Activated CD4-positive, alpha-beta memory T cell treated with anti-CD3 and anti-CD28 coated beads, Interleukin-2, amount 10 ng/mL, durations not matched to agents 7 days and 5 days (primary cell): ENCODE measurements around the gene IL4R. TPM values are rescaled to one million over a fixed set of nuclear protein-coding genes. Genes with fewer than 3 reads are reported as not detected.
"Not testable (repeated sequence)": the region's sequence is repeated elsewhere in the genome, so short reads cannot be mapped to it uniquely, and the experiment has no call there.

Source experiments
- CTCF ChIA-PET: fragments of 350-600 bp; sonication (Branson Sonifier 250); formaldehyde crosslinking; loops from one replicate; lab custom pipeline; 2021; ENCODE audit warnings: antibody characterized with exemption, inconsistent platforms; lab: Charles Lee
- POLR2A ChIA-PET: fragments of 350-600 bp; sonication (Branson Sonifier 250); formaldehyde crosslinking; loops from one replicate; lab custom pipeline; 2021; ENCODE audit warnings: antibody characterized with exemption; lab: Charles Lee
- DNase-seq: peaks from one replicate; pipeline ENCODE4 v3.0.0-alpha.2; 2020
- H3K27ac Mint-ChIP-seq: one replicate; pipeline ENCODE4 v1.8.0; 2021; ENCODE audit warnings: mild to moderate bottlenecking, mixed read lengths
- H3K27me3 Mint-ChIP-seq: one replicate; pipeline ENCODE4 v1.8.0; 2021; ENCODE audit warnings: mixed read lengths
- H3K36me3 Mint-ChIP-seq: one replicate; pipeline ENCODE4 v1.8.0; 2021; ENCODE audit warnings: low read depth, mixed read lengths
- H3K4me1 Mint-ChIP-seq: one replicate; pipeline ENCODE4 v1.8.0; 2021; ENCODE audit warnings: mixed read lengths
- H3K4me3 Mint-ChIP-seq: one replicate; pipeline ENCODE4 v1.8.0; 2021; ENCODE audit warnings: mild to moderate bottlenecking, mixed read lengths
- H3K9me3 Mint-ChIP-seq: one replicate; pipeline ENCODE4 v1.8.0; 2021; ENCODE audit warnings: mixed read lengths
- total RNA-seq, 2 experiments: library from RNA; stranded (reverse); gene quantifications; one replicate each; pipeline ENCODE4 v1.2.3, GENCODE V29; 2021

IL4R gene
- total RNA-seq = 100 to 1,000 TPM; 257 to 268 TPM

- Mint-ChIP-seq H3K4me1 (peaks cover 45% of the 10 kb centered on the region), H3K27me3 (peaks cover 8% of the 10 kb centered on the region), H3K27ac (peak within 1 kb of the TSS; percentile 98), H3K36me3 (peaks cover 45% of the 10 kb centered on the region), H3K9me3 (peaks cover 2% of the 10 kb centered on the region), H3K4me3 (peak within 1 kb of the TSS; percentile 97)
- CTCF ChIA-PET = interaction anchor here (0.6 to 1.2 kb wide), 2 partner anchors 10 to 841 kb away, joined by 3 to 4 read pairs; no protein-coding TSS in a partner anchor
- POLR2A ChIA-PET = interaction anchor here (0.8 to 10.1 kb wide), 8 partner anchors 16 to 109 kb away, joined by 3 to 448 read pairs (median 6); no protein-coding TSS in a partner anchor
- DNase-seq = peak; percentile 69
Measured at GRCh38 chr16:27313422-27314160, at the start of gene IL4R. IL4R (plus strand) TSS chr16:27313974; CDS start chr16:27340204, 26,230 bp downstream.

- POLR2A ChIA-PET = interaction anchor here (1.2 to 1.6 kb wide), 2 partner anchors 25 to 29 kb away, joined by 3 to 4 read pairs; no protein-coding TSS in a partner anchor
- peaks cover 52% of the 10 kb centered on the region for H3K4me1 Mint-ChIP-seq
- H3K27ac Mint-ChIP-seq = no peak overlapping the region
- peaks cover 53% of the 10 kb centered on the region for H3K36me3 Mint-ChIP-seq
- CTCF ChIA-PET = no interaction called here
- H3K27me3 Mint-ChIP-seq = no peaks in the 10 kb centered on the region
- no peaks in the 10 kb centered on the region for H3K9me3 Mint-ChIP-seq
- H3K4me3 Mint-ChIP-seq = no peak overlapping the region
- no peak for DNase-seq
Measured at GRCh38 chr16:27264151-27264550, 49.6 kb upstream of the IL4R start.

GRCh38 chr16:27265982-27266381 is 47.8 kb upstream of the IL4R start:
- no peaks in the 10 kb centered on the region for H3K27me3 Mint-ChIP-seq
- no peak overlapping the region for H3K27ac Mint-ChIP-seq
- ChIA-PET CTCF (no interaction called here), POLR2A (no interaction called here)
- DNase-seq = no peak
- peaks cover 65% of the 10 kb centered on the region for H3K4me1 Mint-ChIP-seq
- H3K9me3 Mint-ChIP-seq = no peaks in the 10 kb centered on the region
- no peak overlapping the region for H3K4me3 Mint-ChIP-seq
- peaks cover 46% of the 10 kb centered on the region for H3K36me3 Mint-ChIP-seq

GRCh38 chr16:27267037-27267677 is 46.6 kb upstream of the IL4R start:
- no peak for DNase-seq
- H3K27ac Mint-ChIP-seq = no peak overlapping the region
- peaks cover 68% of the 10 kb centered on the region for H3K4me1 Mint-ChIP-seq
- peaks cover 46% of the 10 kb centered on the region for H3K36me3 Mint-ChIP-seq
- CTCF ChIA-PET = interaction anchor here (1.2 kb wide), 1 partner anchor 32 kb away, joined by 3 read pairs; no protein-coding TSS in a partner anchor
- H3K4me3 Mint-ChIP-seq = peak overlapping the region; percentile 98
- no peaks in the 10 kb centered on the region for H3K9me3 Mint-ChIP-seq
- POLR2A ChIA-PET = interaction anchor here (1.9 to 10.7 kb wide), 3 partner anchors 27 to 93 kb away, joined by 5 to 243 read pairs (median 223); no protein-coding TSS in a partner anchor
- no peaks in the 10 kb centered on the region for H3K27me3 Mint-ChIP-seq

- ChIA-PET POLR2A (interaction anchor here (1.0 to 10.7 kb wide), 10 partner anchors 13 to 99 kb away, joined by 3 to 243 read pairs (median 6); no protein-coding TSS in a partner anchor), CTCF (interaction anchor here (1.0 to 7.9 kb wide), 3 partner anchors 33 to 50 kb away, joined by 3 to 74 read pairs (median 3); no protein-coding TSS in a partner anchor)
- H3K36me3 Mint-ChIP-seq = peaks cover 32% of the 10 kb centered on the region
- peak within 1 kb of the TSS; percentile 90 for H3K27ac Mint-ChIP-seq
- peak; percentile 97 for DNase-seq
- H3K9me3 Mint-ChIP-seq = no peaks in the 10 kb centered on the region
- H3K4me1 Mint-ChIP-seq = peaks cover 65% of the 10 kb centered on the region
- no peaks in the 10 kb centered on the region for H3K27me3 Mint-ChIP-seq
- H3K4me3 Mint-ChIP-seq = peak within 1 kb of the TSS; percentile 98
Measured at GRCh38 chr16:27268376-27269299, 45.1 kb upstream of the IL4R start, which contains the start of gene NSMCE1. NSMCE1 (minus strand) TSS chr16:27268772; CDS start chr16:27257570, 11,202 bp downstream.

GRCh38 chr16:27269300-27270150 is 44.2 kb upstream of the IL4R start:
- ChIA-PET CTCF (interaction anchor here (0.8 to 7.9 kb wide), 4 partner anchors 34 to 49 kb away, joined by 3 to 74 read pairs (median 4); no protein-coding TSS in a partner anchor), POLR2A (interaction anchor here (1.5 to 10.7 kb wide), 11 partner anchors 12 to 98 kb away, joined by 3 to 243 read pairs (median 7); partner anchors contain the start of gene KDM8)
- Mint-ChIP-seq H3K4me1 (peaks cover 73% of the 10 kb centered on the region), H3K27ac (peak overlapping the region; percentile 90), H3K36me3 (peaks cover 25% of the 10 kb centered on the region), H3K27me3 (no peaks in the 10 kb centered on the region), H3K9me3 (no peaks in the 10 kb centered on the region), H3K4me3 (peak overlapping the region; percentile 98)
- DNase-seq = no peak

- H3K27ac Mint-ChIP-seq = no peak overlapping the region
- ChIA-PET CTCF (interaction anchor here (0.8 to 7.9 kb wide), 4 partner anchors 35 to 91 kb away, joined by 3 to 74 read pairs (median 4); no protein-coding TSS in a partner anchor), POLR2A (interaction anchor here (0.9 to 10.7 kb wide), 9 partner anchors 12 to 67 kb away, joined by 3 to 243 read pairs (median 4); partner anchors contain the start of gene KDM8)
- no peak overlapping the region for H3K4me3 Mint-ChIP-seq
- no peaks in the 10 kb centered on the region for H3K27me3 Mint-ChIP-seq
- H3K4me1 Mint-ChIP-seq = peaks cover 71% of the 10 kb centered on the region
- peaks cover 21% of the 10 kb centered on the region for H3K36me3 Mint-ChIP-seq
- no peaks in the 10 kb centered on the region for H3K9me3 Mint-ChIP-seq
- no peak for DNase-seq
Measured at GRCh38 chr16:27270349-27270748, 43.4 kb upstream of the IL4R start.

- POLR2A ChIA-PET = interaction anchor here (1.6 to 10.7 kb wide), 6 partner anchors 11 to 96 kb away, joined by 4 to 243 read pairs (median 20); partner anchors contain the start of gene KDM8
- DNase-seq = no peak
Measured at GRCh38 chr16:27272076-27272475, 41.7 kb upstream of the IL4R start.

GRCh38 chr16:27272697-27273096 is 41.1 kb upstream of the IL4R start:
- ChIA-PET CTCF (interaction anchor here (0.7 to 7.9 kb wide), 3 partner anchors 37 to 46 kb away, joined by 3 to 74 read pairs (median 4); no protein-coding TSS in a partner anchor), POLR2A (interaction anchor here (1.1 to 10.7 kb wide), 7 partner anchors 10 to 92 kb away, joined by 3 to 243 read pairs (median 25); no protein-coding TSS in a partner anchor)
- Mint-ChIP-seq H3K36me3 (peaks cover 16% of the 10 kb centered on the region), H3K27ac (peak overlapping the region; percentile 90), H3K4me1 (peaks cover 69% of the 10 kb centered on the region)
- not testable (repeated sequence) for DNase-seq, H3K4me3 Mint-ChIP-seq, H3K9me3 Mint-ChIP-seq, H3K27me3 Mint-ChIP-seq

More at GRCh38 chr16:27272076-27272475, 41.7 kb upstream of the IL4R start:
- no peaks in the 10 kb centered on the region for H3K9me3 Mint-ChIP-seq
- H3K36me3 Mint-ChIP-seq = peaks cover 17% of the 10 kb centered on the region
- CTCF ChIA-PET = interaction anchor here (7.9 kb wide), 1 partner anchor 36 kb away, joined by 74 read pairs; no protein-coding TSS in a partner anchor
- H3K27me3 Mint-ChIP-seq = peaks cover 4% of the 10 kb centered on the region
- no peak overlapping the region for H3K4me3 Mint-ChIP-seq
- H3K27ac Mint-ChIP-seq = peak overlapping the region; percentile 73
- peaks cover 73% of the 10 kb centered on the region for H3K4me1 Mint-ChIP-seq

GRCh38 chr16:27273330-27273669 is 40.5 kb upstream of the IL4R start:
- ChIA-PET CTCF (interaction anchor here (0.7 to 7.9 kb wide), 6 partner anchors 11 to 45 kb away, joined by 3 to 74 read pairs (median 4); no protein-coding TSS in a partner anchor), POLR2A (interaction anchor here (0.5 to 10.7 kb wide), 16 partner anchors 9 to 718 kb away, joined by 3 to 243 read pairs (median 5); no protein-coding TSS in a partner anchor)
- peak overlapping the region; percentile 90 for H3K27ac Mint-ChIP-seq
- DNase-seq = no peak
- no peaks in the 10 kb centered on the region for H3K9me3 Mint-ChIP-seq
- H3K27me3 Mint-ChIP-seq = peaks cover 12% of the 10 kb centered on the region
- H3K36me3 Mint-ChIP-seq = peaks cover 12% of the 10 kb centered on the region
- peaks cover 66% of the 10 kb centered on the region for H3K4me1 Mint-ChIP-seq
- H3K4me3 Mint-ChIP-seq = no peak overlapping the region
